Measurements from ENCODE around the gene MAGI2. TPM values are rescaled to one million over a fixed set of nuclear protein-coding genes. Genes with fewer than 3 reads are reported as not detected.

Gene MAGI2
- total RNA-seq, 6 experiments from 2014 or later: 1.2 to 4.0 (median 2.4) TPM

DNA sequence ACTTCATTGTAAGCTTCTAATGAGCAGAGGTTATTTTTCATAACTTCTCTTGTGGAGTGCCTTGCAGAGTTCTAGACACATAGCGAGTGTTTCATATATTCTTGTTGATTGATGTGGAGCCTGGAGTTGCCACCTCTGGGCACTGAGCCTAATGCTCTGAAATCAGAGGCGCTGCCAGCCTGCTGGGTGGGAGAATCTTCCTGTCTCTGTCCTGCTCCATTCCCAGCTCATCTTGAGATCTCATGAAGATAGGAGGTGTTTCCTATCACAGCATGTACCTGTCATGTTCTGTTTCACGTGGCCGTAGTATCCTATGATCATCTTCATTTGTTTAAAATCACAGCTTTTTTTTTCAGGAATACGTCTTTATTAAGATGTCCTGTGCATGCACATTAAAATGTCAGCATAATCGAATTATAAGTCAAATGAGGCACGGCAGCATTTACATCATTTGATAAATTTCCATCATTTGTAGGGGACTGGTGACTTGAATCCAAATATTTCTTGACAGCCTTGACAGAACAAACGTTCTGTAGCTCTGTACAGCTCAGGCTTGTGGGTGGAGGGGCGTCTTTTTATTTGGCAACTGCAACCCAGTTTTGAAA lies 1261.9 kb downstream of the MAGI2 start:
- Histone ChIP-seq H3K27ac (no peak overlapping the region), H3K27me3 (no peaks in the 10 kb centered on the region), H3K36me3 (no peaks in the 10 kb centered on the region), H3K4me1 (no peaks in the 10 kb centered on the region), H3K9me3 (no peaks in the 10 kb centered on the region), H3K4me3 (no peak overlapping the region)
- intact Hi-C loops (cut with DNase I): no loop called here
- TF ChIP-seq POLR2A (IDR thresholded peaks at IDR 0.05): no peak
- TF ChIP-seq, protein P1, sequence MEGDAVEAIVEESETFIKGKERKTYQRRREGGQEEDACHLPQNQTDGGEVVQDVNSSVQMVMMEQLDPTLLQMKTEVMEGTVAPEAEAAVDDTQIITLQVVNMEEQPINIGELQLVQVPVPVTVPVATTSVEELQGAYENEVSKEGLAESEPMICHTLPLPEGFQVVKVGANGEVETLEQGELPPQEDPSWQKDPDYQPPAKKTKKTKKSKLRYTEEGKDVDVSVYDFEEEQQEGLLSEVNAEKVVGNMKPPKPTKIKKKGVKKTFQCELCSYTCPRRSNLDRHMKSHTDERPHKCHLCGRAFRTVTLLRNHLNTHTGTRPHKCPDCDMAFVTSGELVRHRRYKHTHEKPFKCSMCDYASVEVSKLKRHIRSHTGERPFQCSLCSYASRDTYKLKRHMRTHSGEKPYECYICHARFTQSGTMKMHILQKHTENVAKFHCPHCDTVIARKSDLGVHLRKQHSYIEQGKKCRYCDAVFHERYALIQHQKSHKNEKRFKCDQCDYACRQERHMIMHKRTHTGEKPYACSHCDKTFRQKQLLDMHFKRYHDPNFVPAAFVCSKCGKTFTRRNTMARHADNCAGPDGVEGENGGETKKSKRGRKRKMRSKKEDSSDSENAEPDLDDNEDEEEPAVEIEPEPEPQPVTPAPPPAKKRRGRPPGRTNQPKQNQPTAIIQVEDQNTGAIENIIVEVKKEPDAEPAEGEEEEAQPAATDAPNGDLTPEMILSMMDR (IDR thresholded peaks at IDR 0.05): no peak
- WGBS (ENCODE audit: insufficient coverage, low coverage, low lambda C conversion rate, missing lambda C conversion rate): 77% methylated on average over 8 of the region's 9 CpGs
- no peak for DNase-seq
- no peak for ATAC-seq

DNA sequence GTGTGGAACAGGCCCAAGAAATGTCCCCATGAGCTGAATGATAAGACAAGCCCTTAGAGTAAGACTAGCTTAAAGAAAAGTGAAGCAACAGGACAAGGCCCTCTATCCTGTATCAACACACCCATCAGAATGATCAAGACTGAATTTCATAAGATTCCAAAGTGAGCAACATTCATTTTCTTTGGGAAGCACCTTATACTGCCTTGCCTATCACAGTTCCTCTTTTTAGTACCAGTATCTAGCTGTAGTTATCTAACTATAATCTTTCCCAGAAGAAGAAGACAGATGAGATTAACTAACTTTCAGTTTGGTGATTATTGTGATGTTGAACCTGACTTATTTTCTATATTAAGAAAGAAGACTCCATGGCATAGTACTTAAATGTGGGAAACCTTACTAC lies 1263.7 kb downstream of the MAGI2 start:
- intact Hi-C loops (cut with DNase I): no loop called here
- no peaks in the 10 kb centered on the region for H3K9me3 ChIP-seq
- no peak for DNase-seq

DNA sequence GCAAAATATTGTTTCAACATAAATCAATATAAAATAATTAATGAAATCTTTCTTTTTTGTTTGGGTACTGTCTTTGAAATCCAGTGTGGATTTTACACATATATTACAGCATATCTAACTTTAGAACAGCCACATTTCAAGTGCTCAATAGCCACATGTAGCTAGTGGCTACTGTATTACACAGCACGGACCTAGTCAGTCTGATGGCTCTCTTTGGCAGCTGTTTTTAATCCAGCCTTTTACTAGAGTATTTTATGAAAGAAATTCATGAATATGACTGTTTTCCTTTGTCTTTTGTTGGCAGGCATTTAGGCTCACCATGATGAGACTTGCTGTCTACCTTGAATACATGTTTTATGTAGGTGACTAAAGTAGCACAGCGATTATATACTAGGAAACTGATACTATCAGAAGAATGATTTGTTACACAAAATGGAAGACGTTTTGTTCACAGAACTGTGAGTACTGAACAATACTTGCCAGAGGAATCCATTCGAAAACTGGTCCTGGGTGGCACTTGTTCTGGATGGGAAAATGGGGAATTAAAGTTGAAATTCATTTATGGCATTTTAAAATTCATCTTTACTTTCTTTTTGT lies 1268.2 kb downstream of the MAGI2 start:
- Histone ChIP-seq H3K36me3 (no peaks in the 10 kb centered on the region), H3K27me3 (no peaks in the 10 kb centered on the region), H3K4me3 (no peak overlapping the region), H3K27ac (no peak overlapping the region), H3K4me1 (no peaks in the 10 kb centered on the region), H3K9me3 (no peaks in the 10 kb centered on the region)
- DNase-seq (no peak), ATAC-seq (no peak)
- 66% methylated on average over 4 of the region's 4 CpGs for WGBS (ENCODE audit: insufficient coverage, low coverage, low lambda C conversion rate, missing lambda C conversion rate)
- intact Hi-C loops (cut with DNase I): no loop called here
- TF ChIP-seq, protein P1 (IDR thresholded peaks at IDR 0.05): no peak
- no peak for TF ChIP-seq POLR2A (IDR thresholded peaks at IDR 0.05)

More for the DNA sequence above, 1263.7 kb downstream of the MAGI2 start:
- no peaks in the 10 kb centered on the region for H3K36me3 ChIP-seq
- H3K27me3 ChIP-seq: no peaks in the 10 kb centered on the region
- no peak overlapping the region for H3K27ac ChIP-seq
- no peaks in the 10 kb centered on the region for H3K4me1 ChIP-seq
- no peak for TF ChIP-seq POLR2A (IDR thresholded peaks at IDR 0.05)
- TF ChIP-seq, protein P1 (IDR thresholded peaks at IDR 0.05): no peak
- no peak overlapping the region for H3K4me3 ChIP-seq
- no peak for ATAC-seq

DNA sequence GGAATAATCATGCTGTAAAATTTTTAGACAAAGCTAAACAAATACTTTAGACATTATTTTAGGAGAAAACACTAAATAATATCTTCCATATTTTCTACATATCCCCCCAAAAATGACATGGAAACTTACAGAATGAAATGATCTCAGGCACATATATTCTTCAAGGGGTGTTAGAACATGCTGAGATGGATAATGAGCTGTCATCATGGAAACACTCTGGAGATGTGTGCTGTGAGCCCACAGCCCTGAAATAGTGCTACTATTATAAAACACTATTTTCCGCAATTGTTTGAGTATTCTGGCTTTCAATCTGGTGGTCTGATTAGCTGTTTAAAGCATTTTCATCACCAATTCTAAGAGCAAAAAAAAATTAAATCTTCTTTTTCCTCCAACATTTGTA lies 1269.2 kb downstream of the MAGI2 start:
- WGBS (ENCODE audit: insufficient coverage, low coverage, low lambda C conversion rate, missing lambda C conversion rate): 100% methylated on average over 1 of the region's 1 CpG
- Histone ChIP-seq H3K4me1 (no peaks in the 10 kb centered on the region), H3K27me3 (no peaks in the 10 kb centered on the region), H3K9me3 (no peaks in the 10 kb centered on the region), H3K27ac (no peak overlapping the region), H3K4me3 (no peak overlapping the region), H3K36me3 (no peaks in the 10 kb centered on the region)
- no peak for ATAC-seq
- intact Hi-C loops (cut with DNase I): no loop called here
- no peak for TF ChIP-seq POLR2A (IDR thresholded peaks at IDR 0.05)
- TF ChIP-seq, protein P1 (IDR thresholded peaks at IDR 0.05): no peak
- no peak for DNase-seq
